Heart left ventricle (tissue), 16 donors: ENCODE measurements around the gene STARD3. TPM values are rescaled to one million over a fixed set of nuclear protein-coding genes. Genes with fewer than 3 reads are reported as not detected.

Source experiments
- ATAC-seq, 4 donors: fragments of 200-7000 bp; cut with Tn5 transposase; one replicate each; pipeline ENCODE4 v1.9.1; 2020 to 2022; ENCODE audit warnings: moderate library complexity in 4 of 4, mild to moderate bottlenecking in 3 of 4, moderate number of reproducible peaks in 1 of 4
- DNase-seq, 5 donors: peaks; one replicate each; pipeline ENCODE4 v3.0.0-alpha.2; 2020
- H3K27ac ChIP-seq, 12 donors: fragments of 200-600 bp; sonication (generic) in 4 of 12; one replicate each; pipeline versions ENCODE4 v1.5.0 to v1.8.0; 2016 to 2022; ENCODE audit warnings: mild to moderate bottlenecking in 2 of 12
- H3K27me3 ChIP-seq, 9 donors: fragments of 200-600 bp; sonication (generic) in 2 of 9; one replicate each; pipeline versions ENCODE4 v1.5.1 to v1.8.0; 2016 to 2022; ENCODE audit warnings: mild to moderate bottlenecking in 3 of 9
- H3K36me3 ChIP-seq, 9 donors: fragments of 200-600 bp; sonication (generic) in 2 of 9; one replicate each; pipeline versions ENCODE4 v1.5.0 to v1.8.0; 2018 to 2022; ENCODE audit warnings: mild to moderate bottlenecking in 2 of 9
- H3K4me1 ChIP-seq, 12 donors: fragments of 200-600 bp; sonication (generic) in 4 of 12; one replicate each; pipeline versions ENCODE4 v1.5.0 to v1.8.0; 2016 to 2022; ENCODE audit warnings: mild to moderate bottlenecking in 3 of 12
- H3K4me3 ChIP-seq, 12 donors: fragments of 200-600 bp; sonication (generic) in 4 of 12; one replicate each; pipeline versions ENCODE4 v1.5.0 to v1.8.0; 2017 to 2022; ENCODE audit warnings: mild to moderate bottlenecking in 9 of 12, moderate library complexity in 4 of 12
- H3K9me3 ChIP-seq, 12 donors: fragments of 200-600 bp; sonication (generic) in 4 of 12; one replicate each; pipeline versions ENCODE4 v1.5.0 to v1.8.0; 2016 to 2022; ENCODE audit warnings: mild to moderate bottlenecking in 1 of 12
- POLR2A ChIP-seq, 2 donors: fragments of 450-650 bp; IDR thresholded peaks; one replicate each; pipeline ENCODE4 v1.6.1; 2017; ENCODE audit warnings: antibody characterized with exemption in 2 of 2, mild to moderate bottlenecking in 2 of 2, moderate library complexity in 2 of 2
- WGBS, 4 donors: extraction: QIAGEN DNeasy Blood & Tissue Kit in 2 of 4; methylation state at CpG; one replicate each; pipeline versions ENCODE4 v1.1.5 to v1.1.7; 2013 to 2018; 5-methylcytosine and 5-hydroxymethylcytosine counted together
- intact Hi-C, 10 donors: fragments of 100-400 bp; cut with DNase I; formaldehyde crosslinking; loops; one replicate each; pipeline versions ENCODE4 v1.11.1 to v1.14.2; 2022
- polyA plus RNA-seq, 2 donors: library from polyadenylated mRNA; stranded (reverse); fragments of 200-250 nt; gene quantifications; one replicate each; pipeline ENCODE4 v1.2.3, GENCODE V29; 2013
- total RNA-seq, 9 donors: library from RNA; depleted of rRNA in 2 of 9; stranded (reverse); fragments of >200 nt in 2 of 9; fragmentation: NEBNext Ultra II Directional in 3 of 9; extraction: Animal tissue kit (Norgen Biotek cat#: 25700) in 3 of 9; gene quantifications; one replicate each; pipeline versions ENCODE4 v1.1.0 to v1.2.4, GENCODE V29; 2016 to 2023
- TF ChIP-seq, protein P1 (sequence below), 12 donors: fragments of 200-600 bp; sonication (generic) in 4 of 12; IDR thresholded peaks; one replicate each; pipeline versions ENCODE4 v1.5.0 to v1.8.0; 2018 to 2022; ENCODE audit warnings: antibody characterized with exemption in 12 of 12, mild to moderate bottlenecking in 5 of 12
- donor health status: ischemic (EF 13 %, LVEDD 7.1; RV severe dilation, severe dysfunction).
- donor health status: healthy with polysubstance abuse.
- donor health status: DM: no; HTN: yes; CAD: no.
- donor health status: DM: no; HTN: no; CAD: no.
- donor health status: ischemic (EF 25% LVEDD 6.9; RV normal size, moderate dysfunction).
- donor health status: ischemic (EF 25% LVEDD 5.7; RV mildly dilated, moderate dysfunction).
- donor health status: healthy.
- donor health status: DM: yes; HTN: yes; CAD: no.
- donor health status: ischemic (EF 35%, LVEDD 5.7; RV mildly dilated, moderate dysfunction).
- donor health status: nonischemic (EF 11% LVEDD 7.7; RV severe dilation, severe dysfunction).
- donor health status: DM: yes; HTN: yes; CAD: no.
- donor health status: PGD.
- donor health status: ischemic (EF 29% LVEDD 5.4; RV normal size, mild dysfunction).
- donor health status: nonischemic (EF 23%, LVEDD 6.1; RV moderate dilation, normal function).

Gene STARD3
- total and polyA plus RNA-seq, 11 donors: 14.1 to 57.2 (median 24.2) TPM

DNA sequence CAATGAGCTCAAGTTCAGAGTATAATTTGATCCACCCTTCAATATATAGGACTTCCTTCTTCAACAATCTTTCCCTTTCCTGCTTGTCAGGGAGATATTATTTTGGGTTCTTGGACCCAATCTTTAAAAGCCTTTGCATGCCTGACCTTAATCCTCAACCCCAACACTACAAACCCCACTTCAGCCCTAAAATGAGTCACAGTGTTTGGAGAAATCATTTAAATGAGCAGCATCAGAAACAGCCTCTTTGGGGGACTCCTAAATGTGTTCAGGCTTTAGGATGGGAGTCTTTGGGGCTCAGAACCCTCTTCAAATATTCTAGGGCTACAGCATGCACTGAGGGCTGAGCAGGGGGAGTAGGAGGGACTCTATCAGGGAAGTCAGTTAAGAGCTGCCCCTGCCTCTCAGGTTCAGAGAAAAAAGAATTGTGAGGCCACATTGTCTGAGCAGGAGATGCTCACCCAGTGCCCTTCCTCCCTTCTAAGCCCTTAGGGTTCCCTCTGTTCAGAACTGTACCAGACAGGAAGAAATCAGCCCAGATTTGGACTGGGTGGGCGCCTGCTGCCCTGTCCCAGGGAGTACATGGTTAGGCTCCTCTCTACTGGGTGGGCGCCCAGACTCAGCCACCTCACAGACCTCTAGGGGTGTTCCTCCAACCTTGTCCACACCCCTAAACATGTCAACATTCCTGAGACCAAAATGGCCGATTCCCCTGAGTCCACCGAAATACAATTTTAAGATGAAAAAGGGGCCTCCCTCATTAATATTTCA is 34.2 kb upstream of the STARD3 start:
- TF ChIP-seq, protein P1, sequence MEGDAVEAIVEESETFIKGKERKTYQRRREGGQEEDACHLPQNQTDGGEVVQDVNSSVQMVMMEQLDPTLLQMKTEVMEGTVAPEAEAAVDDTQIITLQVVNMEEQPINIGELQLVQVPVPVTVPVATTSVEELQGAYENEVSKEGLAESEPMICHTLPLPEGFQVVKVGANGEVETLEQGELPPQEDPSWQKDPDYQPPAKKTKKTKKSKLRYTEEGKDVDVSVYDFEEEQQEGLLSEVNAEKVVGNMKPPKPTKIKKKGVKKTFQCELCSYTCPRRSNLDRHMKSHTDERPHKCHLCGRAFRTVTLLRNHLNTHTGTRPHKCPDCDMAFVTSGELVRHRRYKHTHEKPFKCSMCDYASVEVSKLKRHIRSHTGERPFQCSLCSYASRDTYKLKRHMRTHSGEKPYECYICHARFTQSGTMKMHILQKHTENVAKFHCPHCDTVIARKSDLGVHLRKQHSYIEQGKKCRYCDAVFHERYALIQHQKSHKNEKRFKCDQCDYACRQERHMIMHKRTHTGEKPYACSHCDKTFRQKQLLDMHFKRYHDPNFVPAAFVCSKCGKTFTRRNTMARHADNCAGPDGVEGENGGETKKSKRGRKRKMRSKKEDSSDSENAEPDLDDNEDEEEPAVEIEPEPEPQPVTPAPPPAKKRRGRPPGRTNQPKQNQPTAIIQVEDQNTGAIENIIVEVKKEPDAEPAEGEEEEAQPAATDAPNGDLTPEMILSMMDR (IDR thresholded peaks at IDR 0.05): no peak
- no peak for TF ChIP-seq POLR2A (IDR thresholded peaks at IDR 0.05)
- no peak for ATAC-seq
- Histone ChIP-seq H3K4me3 (no peak overlapping the region), H3K36me3 (no peaks in the 10 kb centered on the region), H3K4me1 (peaks cover 4 to 59% (median 38%) of the 10 kb centered on the region in 12 donors), H3K27me3 (peaks cover 84 to 100% (median 98%) of the 10 kb centered on the region in 9 donors), H3K27ac (no peak overlapping the region), H3K9me3 (no peaks in the 10 kb centered on the region)
- intact Hi-C loops: no loop called here
- 25 to 35% (median 29%) methylated on average over 4 of the region's 4 CpGs for WGBS, 4 donors
- no peak for DNase-seq

GRCh38 chr17:39603304-39604016 is 33.5 kb upstream of the STARD3 start:
- Histone ChIP-seq H3K4me1 (peaks cover 4 to 58% (median 38%) of the 10 kb centered on the region in 12 donors), H3K27ac (no peak overlapping the region), H3K4me3 (no peak overlapping the region), H3K27me3 (peaks cover 87 to 100% (median 98%) of the 10 kb centered on the region in 9 donors), H3K36me3 (no peaks in the 10 kb centered on the region), H3K9me3 (no peaks in the 10 kb centered on the region)
- ATAC-seq (no peak), DNase-seq (no peak)
- 6 to 11% (median 8%) methylated on average over 14 of the region's 14 CpGs for WGBS, 4 donors
- TF ChIP-seq POLR2A (IDR thresholded peaks at IDR 0.05): no peak
- TF ChIP-seq, protein P1 (IDR thresholded peaks at IDR 0.05): no peak
- intact Hi-C loops: no loop called here

- Histone ChIP-seq H3K9me3 (no peaks in the 10 kb centered on the region), H3K4me3 (peak overlapping the region in 3 of 12 donors; percentile 23 to 31 (median 28)), H3K4me1 (peaks cover 4 to 43% (median 25%) of the 10 kb centered on the region in 12 donors), H3K27ac (no peak overlapping the region), H3K36me3 (no peaks in the 10 kb centered on the region), H3K27me3 (peaks cover 76 to 100% (median 95%) of the 10 kb centered on the region in 9 donors)
- ATAC-seq (no peak), DNase-seq (no peak)
- intact Hi-C loops: no loop called here
- TF ChIP-seq, protein P1 (IDR thresholded peaks at IDR 0.05): no peak
- no peak for TF ChIP-seq POLR2A (IDR thresholded peaks at IDR 0.05)
- 2 to 5% (median 4%) methylated on average over 31 of the region's 31 CpGs for WGBS, 4 donors
Observed at GRCh38 chr17:39604911-39605491, 31.9 kb upstream of the STARD3 start.
